Measurements from ENCODE around the gene GDF10.

GRCh38 chr10:47307381-47307780, 7.4 kb downstream of the GDF10 start:
- TF ChIP-seq, protein P1, sequence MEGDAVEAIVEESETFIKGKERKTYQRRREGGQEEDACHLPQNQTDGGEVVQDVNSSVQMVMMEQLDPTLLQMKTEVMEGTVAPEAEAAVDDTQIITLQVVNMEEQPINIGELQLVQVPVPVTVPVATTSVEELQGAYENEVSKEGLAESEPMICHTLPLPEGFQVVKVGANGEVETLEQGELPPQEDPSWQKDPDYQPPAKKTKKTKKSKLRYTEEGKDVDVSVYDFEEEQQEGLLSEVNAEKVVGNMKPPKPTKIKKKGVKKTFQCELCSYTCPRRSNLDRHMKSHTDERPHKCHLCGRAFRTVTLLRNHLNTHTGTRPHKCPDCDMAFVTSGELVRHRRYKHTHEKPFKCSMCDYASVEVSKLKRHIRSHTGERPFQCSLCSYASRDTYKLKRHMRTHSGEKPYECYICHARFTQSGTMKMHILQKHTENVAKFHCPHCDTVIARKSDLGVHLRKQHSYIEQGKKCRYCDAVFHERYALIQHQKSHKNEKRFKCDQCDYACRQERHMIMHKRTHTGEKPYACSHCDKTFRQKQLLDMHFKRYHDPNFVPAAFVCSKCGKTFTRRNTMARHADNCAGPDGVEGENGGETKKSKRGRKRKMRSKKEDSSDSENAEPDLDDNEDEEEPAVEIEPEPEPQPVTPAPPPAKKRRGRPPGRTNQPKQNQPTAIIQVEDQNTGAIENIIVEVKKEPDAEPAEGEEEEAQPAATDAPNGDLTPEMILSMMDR (IDR thresholded peaks at IDR 0.05): no peak
- TF ChIP-seq POLR2A (IDR thresholded peaks at IDR 0.05): no peak
